HL-60 (cell line): ENCODE measurements around the gene OR10H2.
"Not testable (repeated sequence)": the region's sequence is repeated elsewhere in the genome, so short reads cannot be mapped to it uniquely, and the experiment has no call there.

Source experiments
- DNase-seq, 2 experiments: peaks; one replicate each; pipeline ENCODE4 v3.0.0-alpha.2; 2010 to 2020; ENCODE audit warnings: low read depth in 1 of 2, low spot score in 1 of 2
- H3K27ac ChIP-seq: fragments of 250-450 bp; sonication (Bioruptor Pico); replicated peaks from 2 replicates; pipeline ENCODE4 v1.5.1; 2020; ENCODE audit warnings: mild to moderate bottlenecking, moderate library complexity
- H3K27me3 ChIP-seq: fragments of 250-450 bp; sonication (Bioruptor Pico); 2 replicates; pipeline ENCODE4 v1.5.1; 2021; ENCODE audit warnings: mild to moderate bottlenecking, moderate library complexity; ENCODE audit not compliant: insufficient read depth, poor library complexity, severe bottlenecking
- H3K4me3 ChIP-seq: replicated peaks from 2 replicates; pipeline ENCODE4 v1.5.1; 2011; ENCODE audit warnings: mild to moderate bottlenecking, control low read depth, low read length; ENCODE audit not compliant: insufficient read depth
- CTCF ChIP-seq: IDR thresholded peaks from one replicate; pipeline ENCODE4 v1.5.1; 2011; ENCODE audit warnings: low read length, control low read depth, inconsistent platforms; ENCODE audit not compliant: insufficient read depth
- GABPA ChIP-seq: IDR thresholded peaks from 2 replicates; pipeline ENCODE4 v1.6.1; 2012; ENCODE audit warnings: low read depth
- POLR2AphosphoS5 ChIP-seq: IDR thresholded peaks from 2 replicates; pipeline ENCODE4 v1.6.1; 2012; ENCODE audit warnings: low read depth
- REST ChIP-seq: IDR thresholded peaks from 2 replicates; pipeline ENCODE4 v1.6.1; 2012; ENCODE audit warnings: low read depth; ENCODE audit not compliant: insufficient replicate concordance
- SPI1 ChIP-seq: IDR thresholded peaks from 2 replicates; pipeline ENCODE4 v1.6.1; 2012; ENCODE audit warnings: low read depth, mild to moderate bottlenecking, borderline replicate concordance

Gene OR10H2

GRCh38 chr19:15759962-15760565 is 32.2 kb downstream of the OR10H2 start:
- TF ChIP-seq SPI1 (no peak), REST (peak; percentile 45), CTCF (peak; percentile 17)
- DNase-seq, result no peak
- no peak overlapping the region for H3K4me3 ChIP-seq
- H3K27ac ChIP-seq, result no peak overlapping the region
- H3K27me3 ChIP-seq, result no peaks in the 10 kb centered on the region

DNA sequence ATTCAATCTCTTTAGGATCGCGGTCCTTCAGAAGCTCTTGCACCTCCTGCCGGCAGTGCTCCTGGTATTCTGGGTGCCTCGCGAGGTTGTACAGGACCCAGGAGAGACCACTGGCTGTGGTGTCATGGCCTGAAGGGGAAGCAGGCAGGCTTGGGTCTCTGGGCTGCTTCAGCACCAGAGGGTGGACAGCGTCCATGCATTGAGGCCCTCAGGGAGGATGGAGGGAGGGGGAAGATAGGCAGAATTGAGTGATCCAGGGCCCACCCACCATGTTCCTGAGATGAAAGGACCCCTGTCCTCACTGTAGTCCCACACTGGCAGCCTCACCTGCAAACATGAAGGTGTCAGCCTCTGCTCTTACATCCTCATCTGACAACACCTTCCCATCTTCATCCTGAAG is 41.8 kb downstream of the OR10H2 start:
- Histone ChIP-seq H3K27ac (no peak overlapping the region), H3K27me3 (no peaks in the 10 kb centered on the region), H3K4me3 (no peak overlapping the region)
- TF ChIP-seq REST (peak; percentile 95), POLR2AphosphoS5 (no peak)
- DNase-seq, result no peak

DNA sequence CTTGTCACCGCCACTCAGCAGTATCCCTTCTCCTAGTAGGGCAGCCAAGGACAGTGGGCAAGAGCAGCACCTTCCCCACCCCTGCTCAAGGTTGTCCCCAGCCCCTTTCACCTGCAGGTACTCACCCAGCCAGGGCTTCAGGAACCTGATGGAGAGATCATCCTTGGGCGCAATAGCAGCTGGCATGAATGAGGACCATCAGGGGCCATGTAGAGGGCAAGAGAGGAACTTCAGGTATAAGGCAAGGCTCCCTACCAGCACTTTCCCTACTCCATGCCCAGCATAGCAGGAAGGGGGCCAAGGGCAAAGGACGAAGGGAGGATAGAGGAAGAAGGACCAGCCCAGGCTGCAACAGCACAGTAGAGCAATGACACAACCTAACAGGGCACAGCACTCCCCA is 46.3 kb downstream of the OR10H2 start:
- H3K27ac ChIP-seq, H3K27me3 ChIP-seq, H3K4me3 ChIP-seq, DNase-seq: not testable (repeated sequence)

DNA sequence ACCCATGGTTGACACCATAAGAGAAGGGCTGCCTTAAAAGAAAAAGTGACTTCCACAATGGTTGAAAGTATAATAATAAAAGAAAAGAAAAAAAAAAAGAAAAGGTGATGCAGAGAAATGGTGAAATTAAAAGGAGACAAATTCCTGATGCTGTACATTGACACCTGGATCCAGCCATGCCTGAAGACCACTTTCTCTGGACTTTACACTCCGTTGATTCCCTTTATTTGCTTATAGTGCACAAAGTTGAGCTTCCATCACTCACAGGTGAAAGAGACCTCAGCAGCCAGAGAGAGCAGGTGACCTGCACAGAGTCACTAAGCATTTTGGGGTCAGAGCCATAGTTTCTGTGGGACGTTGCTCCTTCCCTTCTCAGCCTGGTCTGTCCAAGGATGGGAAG is 47.4 kb downstream of the OR10H2 start:
- TF ChIP-seq POLR2AphosphoS5 (no peak), GABPA (no peak), CTCF (no peak), REST (no peak), SPI1 (no peak)
- no peak overlapping the region for H3K4me3 ChIP-seq
- no peak overlapping the region for H3K27ac ChIP-seq
- H3K27me3 ChIP-seq, result no peaks in the 10 kb centered on the region
- DNase-seq, result no peak
